HepG2 (cell line): ENCODE data around the gene MCM3AP. TPM values are rescaled to one million over a fixed set of nuclear protein-coding genes. Genes with fewer than 3 reads are reported as not detected.

Experiments used
- BCLAF1 ChIP-seq: fragments of 450-650 bp; IDR thresholded peaks from 2 replicates; pipeline ENCODE4 v1.6.1; 2017; ENCODE audit warnings: mild to moderate bottlenecking
- BRD4 ChIP-seq: sonication (generic); formaldehyde crosslinking; IDR thresholded peaks from 2 replicates; pipeline ENCODE4 v1.4.0; 2020; ENCODE audit warnings: missing genetic modification reagents
- CBX5 ChIP-seq: sonication (generic); formaldehyde crosslinking; IDR thresholded peaks from 2 replicates; pipeline ENCODE4 v1.4.0; 2020; ENCODE audit warnings: missing genetic modification reagents, borderline replicate concordance
- EED ChIP-seq: sonication (generic); formaldehyde crosslinking; IDR thresholded peaks from 2 replicates; pipeline ENCODE4 v1.5.0; 2020; ENCODE audit warnings: mild to moderate bottlenecking, missing genetic modification reagents
- ETV5 ChIP-seq: IDR thresholded peaks from 2 replicates; pipeline ENCODE4 v1.6.1; 2018; ENCODE audit warnings: missing biosample characterization, missing genetic modification reagents, inconsistent platforms, borderline replicate concordance
- GPBP1L1 ChIP-seq: sonication (generic); formaldehyde crosslinking; IDR thresholded peaks from 2 replicates; pipeline ENCODE4 v1.5.0; 2020; ENCODE audit warnings: mild to moderate bottlenecking, missing genetic modification reagents
- KDM3A ChIP-seq: IDR thresholded peaks from 2 replicates; pipeline ENCODE4 v1.6.1; 2018; ENCODE audit warnings: low read depth, missing compliant biosample characterization
- MYNN ChIP-seq: sonication (generic); formaldehyde crosslinking; IDR thresholded peaks from 2 replicates; pipeline ENCODE4 v1.4.0; 2020; ENCODE audit warnings: mild to moderate bottlenecking, low read depth, missing genetic modification reagents
- NFATC3 ChIP-seq: sonication (generic); formaldehyde crosslinking; IDR thresholded peaks from 2 replicates; pipeline ENCODE4 v1.5.1; 2020; ENCODE audit warnings: mild to moderate bottlenecking, missing genetic modification reagents
- POGZ ChIP-seq: sonication (generic); formaldehyde crosslinking; IDR thresholded peaks from 2 replicates; pipeline ENCODE4 v1.4.0; 2020; ENCODE audit warnings: mild to moderate bottlenecking, missing genetic modification reagents
- POLR2AphosphoS2 ChIP-seq: IDR thresholded peaks from 2 replicates; pipeline ENCODE4 v1.6.1; 2011; ENCODE audit warnings: low read depth, low read length, improper control_type of control experiment
- ZBED4 ChIP-seq: sonication (generic); formaldehyde crosslinking; IDR thresholded peaks from 2 replicates; pipeline ENCODE4 v1.4.0; 2020; ENCODE audit warnings: missing genetic modification reagents, borderline replicate concordance
- ZNF431 ChIP-seq: sonication (generic); formaldehyde crosslinking; IDR thresholded peaks from 2 replicates; pipeline ENCODE4 v1.9.0; 2022; ENCODE audit warnings: missing genetic modification reagents, low read depth, mild to moderate bottlenecking, borderline replicate concordance
- ZNF543 ChIP-seq: sonication (generic); formaldehyde crosslinking; IDR thresholded peaks from 2 replicates; pipeline ENCODE4 v1.4.0; 2020; ENCODE audit warnings: mild to moderate bottlenecking, missing genetic modification reagents
- ZNF580 ChIP-seq: IDR thresholded peaks from 2 replicates; pipeline ENCODE4 v1.6.1; 2016; ENCODE audit warnings: low read depth, borderline replicate concordance
- ZNF674 ChIP-seq: sonication (generic); formaldehyde crosslinking; IDR thresholded peaks from 2 replicates; pipeline ENCODE4 v1.5.0; 2020; ENCODE audit warnings: low read depth, mild to moderate bottlenecking, missing genetic modification reagents
- ZNF724P ChIP-seq: sonication (generic); formaldehyde crosslinking; IDR thresholded peaks from 2 replicates; pipeline ENCODE4 v1.8.0; 2022; ENCODE audit warnings: missing genetic modification reagents, borderline replicate concordance
- ZNF773 ChIP-seq: sonication (generic); formaldehyde crosslinking; IDR thresholded peaks from 2 replicates; pipeline ENCODE4 v1.4.0; 2020; ENCODE audit warnings: missing genetic modification reagents, borderline replicate concordance
- ZNF782 ChIP-seq: sonication (generic); formaldehyde crosslinking; IDR thresholded peaks from 2 replicates; pipeline ENCODE4 v1.4.0; 2020; ENCODE audit warnings: missing genetic modification reagents, mild to moderate bottlenecking, borderline replicate concordance
- ZNF883 ChIP-seq: sonication (generic); formaldehyde crosslinking; IDR thresholded peaks from 2 replicates; pipeline ENCODE4 v1.5.1; 2020; ENCODE audit warnings: mild to moderate bottlenecking, missing genetic modification reagents; ENCODE audit errors: not compliant biosample characterization
- ZNF891 ChIP-seq: sonication (generic); formaldehyde crosslinking; IDR thresholded peaks from 2 replicates; pipeline ENCODE4 v1.5.0; 2020; ENCODE audit warnings: mild to moderate bottlenecking, missing genetic modification reagents
- polyA plus RNA-seq, 8 experiments: library from polyadenylated mRNA; depleted of rRNA in 3 of 8; stranded (reverse) in 7 of 8; unstranded in 1 of 8; fragments of >200 nt; fragmentation: Illumina TruSeq in 4 of 8; extraction: Trizol in 4 of 8; gene quantifications; 2 replicates each; pipeline versions ENCODE4 v1.2.1 to v1.2.3, GENCODE V29; 2011 to 2016; ENCODE audit warnings: low read depth in 4 of 8, missing spikeins in 1 of 8, mixed read lengths in 1 of 8; ENCODE audit not compliant: insufficient read depth in 1 of 8
- total RNA-seq, 5 experiments: library from RNA; depleted of rRNA; stranded (reverse); fragments of >200 nt; fragmentation: Illumina TruSeq; extraction: Trizol; gene quantifications; 2 replicates each; pipeline ENCODE4 v1.2.3, GENCODE V29; 2016; ENCODE audit warnings: low read depth in 1 of 5

Gene MCM3AP
- total and polyA plus RNA-seq, 2 of the 13 experiments (the other 11 are each of a cell fraction or from before 2014, with no cell fraction given), result 27.0 to 54.7 TPM

- TF ChIP-seq BCLAF1, result no peak
- peak; percentile 88; the same call in 1 of the 2 replicates for TF ChIP-seq ZNF724P (CRISPR knock-in tag)
- TF ChIP-seq ZNF580 (CRISPR knock-in tag), result no peak
- peak; percentile 14; the same call in 1 of the 2 replicates for TF ChIP-seq ZNF773
- TF ChIP-seq ZNF431 (CRISPR knock-in tag), result no peak
- no peak for TF ChIP-seq KDM3A
- TF ChIP-seq ETV5 (CRISPR knock-in tag), result peak; percentile 17; the same call in 1 of the 2 replicates
- no peak for TF ChIP-seq GPBP1L1 (CRISPR knock-in tag)
- TF ChIP-seq CBX5, result no peak
- TF ChIP-seq MYNN (CRISPR knock-in tag), result no peak
- TF ChIP-seq ZNF883 (CRISPR knock-in tag), result no peak
- no peak; the same call in 1 of the 2 replicates for TF ChIP-seq ZNF891
- no peak for TF ChIP-seq NFATC3 (CRISPR knock-in tag)
- no peak for TF ChIP-seq POLR2AphosphoS2
- TF ChIP-seq POGZ (CRISPR knock-in tag), result peak; percentile 46; the same call in 1 of the 2 replicates
- TF ChIP-seq ZNF543 (CRISPR knock-in tag), result no peak
- TF ChIP-seq BRD4 (CRISPR knock-in tag), result no peak
- TF ChIP-seq ZNF782 (CRISPR knock-in tag), result no peak
- no peak for TF ChIP-seq ZNF674 (CRISPR knock-in tag)
- no peak for TF ChIP-seq EED
- TF ChIP-seq ZBED4 (CRISPR knock-in tag), result no peak; the same call in 1 of the 2 replicates
Measured at GRCh38 chr21:46323710-46324389, 38.4 kb upstream of the MCM3AP start, which contains the start of the genes C21orf58 and PCNT (continued).
